D721Med (cell line): Measurements from ENCODE around the gene SLX1A.
"Not testable (repeated sequence)": the region's sequence is repeated elsewhere in the genome, so short reads cannot be mapped to it uniquely, and the experiment has no call there.

Experiments used
- DNase-seq: peaks from one replicate; pipeline ENCODE4 v3.0.0; 2011; ENCODE audit warnings: low spot score; ENCODE audit not compliant: insufficient read length
- FAIRE-seq: peaks from 2 replicates; lab custom pipeline; 2011; peaks lifted over from hg19 to GRCh38; lab: Jason Lieb, UNC

SLX1A gene

DNA sequence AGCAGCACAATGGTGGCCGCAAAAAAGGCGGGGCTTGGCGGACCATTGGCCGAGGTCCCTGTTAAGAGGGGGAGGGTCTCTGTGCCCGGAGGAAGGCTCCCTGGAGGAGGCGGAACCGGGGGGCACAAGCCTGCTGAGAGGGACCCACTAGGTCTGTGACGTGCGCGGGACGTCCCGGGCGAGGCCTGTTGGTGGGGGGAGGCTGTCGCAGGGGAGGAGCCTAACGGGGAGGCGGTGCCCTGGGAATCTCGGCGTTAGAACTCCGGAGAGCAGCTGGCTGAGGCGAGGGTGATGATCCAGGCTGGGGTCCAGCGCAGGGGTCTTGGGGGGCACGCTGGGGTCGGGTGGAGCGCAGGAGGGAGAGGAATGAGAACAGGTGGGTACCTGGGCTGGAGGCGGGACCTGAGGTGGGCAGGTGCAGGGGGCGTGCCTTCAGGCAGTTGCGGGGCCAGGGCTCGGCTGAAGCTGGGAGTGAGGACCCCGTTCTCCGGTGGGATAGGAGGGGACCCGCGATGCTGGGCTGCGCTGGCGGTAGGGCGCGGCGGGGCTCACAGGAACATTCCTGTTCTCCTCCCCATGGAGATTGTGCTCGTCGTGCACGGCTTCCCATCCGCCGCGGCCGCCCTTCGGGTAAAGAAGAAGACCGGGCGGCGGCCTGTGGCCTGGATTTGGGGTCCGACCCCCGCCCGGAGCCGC lies 12.0 kb downstream of the SLX1A start:
- not testable (repeated sequence) for DNase-seq, FAIRE-seq

DNA sequence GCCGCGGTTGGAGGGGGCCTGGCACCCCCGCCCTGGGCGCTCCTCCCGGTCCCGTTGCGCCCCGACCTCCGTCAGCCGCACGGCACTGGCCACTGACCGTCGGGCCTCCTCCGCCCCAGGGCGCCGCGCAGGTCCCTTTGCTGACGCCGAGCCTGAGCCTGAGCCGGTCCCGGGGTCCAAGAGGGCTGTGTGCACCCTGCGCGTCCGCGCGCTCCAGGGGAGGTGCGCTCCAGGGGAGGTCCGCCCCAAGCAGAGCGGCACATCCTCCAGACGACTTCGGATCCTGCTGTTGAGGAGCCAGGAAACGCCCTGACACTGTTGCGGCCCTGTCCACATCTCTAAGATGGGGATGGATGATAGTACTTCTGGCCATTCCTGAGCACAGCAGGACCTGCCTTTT lies 12.6 kb downstream of the SLX1A start:
- DNase-seq, FAIRE-seq: not testable (repeated sequence)

DNA sequence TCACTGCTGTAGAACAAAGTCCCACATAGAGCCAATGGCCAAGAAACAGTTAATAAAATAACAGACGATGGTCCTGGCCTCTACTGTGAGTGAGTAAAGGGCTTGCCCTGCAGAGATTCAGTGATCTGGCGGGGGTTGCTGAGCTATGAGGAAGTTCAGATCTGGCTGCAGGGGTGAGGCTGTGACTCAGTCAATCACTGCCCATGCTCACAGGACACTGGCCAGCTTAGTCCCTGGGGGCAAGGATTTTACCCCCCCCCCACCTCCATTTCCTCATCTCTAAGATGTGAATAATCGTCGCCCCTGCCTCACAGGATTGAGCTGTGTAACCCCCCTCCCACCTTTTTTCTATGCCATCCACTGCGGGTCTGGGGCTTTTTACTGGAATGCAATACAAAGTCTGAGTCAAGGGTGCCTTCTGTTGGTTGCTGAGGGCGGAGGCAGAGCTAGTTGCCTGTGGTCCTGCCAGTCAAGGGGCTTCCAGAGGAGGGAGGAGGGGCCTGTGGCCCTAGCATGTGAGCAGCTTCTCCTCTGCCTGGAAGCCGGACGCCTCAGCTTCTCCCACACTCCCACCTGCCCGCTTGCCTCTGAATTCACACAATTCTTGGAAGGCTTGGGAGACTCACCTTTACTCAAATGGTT lies 13.5 kb downstream of the SLX1A start:
- DNase-seq, FAIRE-seq: not testable (repeated sequence)

DNA sequence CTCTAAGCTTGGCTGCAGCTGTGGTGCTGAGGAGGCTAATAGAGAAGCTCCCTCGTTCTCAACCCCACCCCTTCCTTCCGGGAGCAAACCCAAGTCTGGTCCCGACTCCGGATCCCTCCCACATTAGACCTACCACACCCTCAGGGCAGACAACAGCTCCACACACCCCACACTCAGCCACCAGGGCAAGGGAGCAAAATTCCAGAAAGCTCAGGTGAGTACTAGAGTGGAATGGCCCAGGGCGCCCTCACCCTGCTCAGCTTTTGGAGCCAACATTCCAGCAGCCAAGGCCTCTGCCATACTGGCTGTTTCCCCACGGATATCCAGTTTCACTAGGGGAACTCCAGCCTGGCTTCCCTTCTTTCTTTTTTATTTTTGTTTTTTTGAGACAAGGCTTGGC lies 15.4 kb downstream of the SLX1A start:
- not testable (repeated sequence) for FAIRE-seq, DNase-seq

DNA sequence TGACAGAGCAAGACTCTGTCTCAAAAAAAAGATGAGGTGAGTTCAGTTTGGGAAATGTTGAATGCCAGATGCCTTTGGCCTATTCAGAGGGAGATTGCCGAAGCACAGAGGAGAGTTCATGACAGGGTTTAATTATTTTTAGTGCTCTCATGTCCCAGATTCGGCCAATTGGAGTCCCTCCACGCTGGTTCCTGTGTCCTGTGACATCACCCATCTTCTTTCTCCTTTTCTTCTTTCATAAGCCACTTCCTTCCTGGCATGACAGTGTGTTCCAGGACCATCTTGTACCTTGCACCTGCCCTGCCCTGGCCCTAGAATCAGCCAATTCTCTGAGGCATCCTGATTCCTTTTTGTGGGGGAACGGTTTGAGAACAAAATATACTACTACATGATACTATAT lies 17.7 kb downstream of the SLX1A start:
- DNase-seq, FAIRE-seq: not testable (repeated sequence)

DNA sequence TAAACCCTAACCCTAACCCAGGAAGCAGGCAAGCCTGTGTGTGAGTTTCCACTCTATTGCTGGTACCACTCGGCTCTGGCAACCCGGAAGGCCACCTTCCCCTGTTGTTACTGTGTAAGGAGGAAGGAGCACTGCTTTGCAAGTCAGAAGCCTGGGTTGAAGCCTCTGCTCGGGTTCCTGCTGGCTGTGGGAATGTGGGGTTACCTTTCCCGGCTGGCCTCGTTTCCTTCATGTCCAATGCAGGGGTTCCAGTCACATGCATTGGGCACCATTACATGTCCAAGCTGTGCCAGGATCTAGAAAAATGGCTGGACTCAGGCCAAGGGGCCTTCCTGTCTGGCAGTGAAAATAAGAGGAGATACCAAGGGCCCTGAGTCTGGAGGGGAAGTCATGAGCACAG lies 23.4 kb downstream of the SLX1A start:
- FAIRE-seq, DNase-seq: not testable (repeated sequence)
